LNCaP clone FGC (cell line): ENCODE data around the gene DNAJC3.
"Not testable (repeated sequence)": the region's sequence is repeated elsewhere in the genome, so short reads cannot be mapped to it uniquely, and the experiment has no call there.

Experiments used
- DNase-seq: peaks from one replicate; pipeline ENCODE4 v3.0.0-alpha.2; 2011; ENCODE audit warnings: low read depth
- H3K4me3 ChIP-seq: 2 replicates; pipeline ENCODE4 v1.5.1; 2011; ENCODE audit warnings: mild to moderate bottlenecking, low read depth, low read length, control low read depth
- CTCF ChIP-seq: IDR thresholded peaks from 2 replicates; pipeline ENCODE4 v1.5.1; 2012; ENCODE audit warnings: mild to moderate bottlenecking; ENCODE audit not compliant: control insufficient read depth, insufficient read depth; ENCODE audit errors: extremely low read depth

The DNAJC3 gene

GRCh38 chr13:95734124-95734523, 57.2 kb downstream of the DNAJC3 start:
- no peak overlapping the region for H3K4me3 ChIP-seq
- TF ChIP-seq CTCF = no peak
- no peak for DNase-seq

- not testable (repeated sequence) for DNase-seq, H3K4me3 ChIP-seq
These were observed 63.4 kb downstream of the DNAJC3 start for GRCh38 chr13:95740071-95740978.

GRCh38 chr13:95740979-95741320, 64.0 kb downstream of the DNAJC3 start:
- no peak for DNase-seq
- no peak for TF ChIP-seq CTCF
- no peak overlapping the region for H3K4me3 ChIP-seq

GRCh38 chr13:95741584-95742563, 64.9 kb downstream of the DNAJC3 start:
- H3K4me3 ChIP-seq = no peak overlapping the region
- DNase-seq = no peak
- no peak for TF ChIP-seq CTCF

GRCh38 chr13:95743192-95743591, 66.3 kb downstream of the DNAJC3 start:
- TF ChIP-seq CTCF = no peak
- no peak overlapping the region for H3K4me3 ChIP-seq
- DNase-seq = no peak

GRCh38 chr13:95745289-95745688, 68.3 kb downstream of the DNAJC3 start:
- no peak overlapping the region for H3K4me3 ChIP-seq
- TF ChIP-seq CTCF = no peak
- no peak for DNase-seq

GRCh38 chr13:95745752-95746151, 68.8 kb downstream of the DNAJC3 start:
- DNase-seq = no peak
- no peak overlapping the region for H3K4me3 ChIP-seq
- TF ChIP-seq CTCF = peak; percentile 11; the same call in 1 of the 2 replicates
